Peyer's patch (tissue), 4 donors: ENCODE measurements around the gene PROZ.

Experiments used
- CTCF ChIP-seq, 6 experiments: fragments of 450-650 bp in 4 of 6; fragments of 200-600 bp in 2 of 6; sonication (generic) in 1 of 6; IDR thresholded peaks; one replicate each; pipeline ENCODE4 v1.5.1; 2017 to 2019; ENCODE audit warnings: antibody characterized with exemption in 6 of 6, mild to moderate bottlenecking in 3 of 6, moderate library complexity in 1 of 6
- POLR2A ChIP-seq, 2 donors: fragments of 450-650 bp; IDR thresholded peaks; one replicate each; pipeline ENCODE4 v1.5.1; 2017; ENCODE audit warnings: antibody characterized with exemption in 2 of 2, mild to moderate bottlenecking in 2 of 2, moderate library complexity in 2 of 2

- TF ChIP-seq CTCF (IDR thresholded peaks at IDR 0.05), result no peak
- TF ChIP-seq POLR2A (IDR thresholded peaks at IDR 0.05), result no peak
Measured at GRCh38 chr13:113148407-113148806, 10.0 kb upstream of the PROZ start.
